KBM-7 (cell line): ENCODE data around the gene IER5L.

Experiments used
- DNase-seq: peaks from one replicate; pipeline ENCODE4 v3.0.0-alpha.2; 2015
- in situ Hi-C: fragments of 300-500 bp; cut with MboI; formaldehyde crosslinking; loops from 2 replicates; pipeline ENCODE4 v1.14.3; 2020; ENCODE audit warnings: low sequenced_read_pairs, low pct_unique_long_range_greater_than_20kb, mixed read lengths

IER5L gene

GRCh38 chr9:129145316-129145715 lies 32.7 kb downstream of the IER5L start:
- in situ Hi-C loops, result loop anchor here (25.0 kb wide), 1 partner anchor 642 kb away; no protein-coding TSS in a partner anchor

GRCh38 chr9:129143031-129143927 lies 34.8 kb downstream of the IER5L start:
- DNase-seq, result peak; percentile 83
- in situ Hi-C loops, result loop anchor here (25.0 kb wide), 1 partner anchor 644 kb away; no protein-coding TSS in a partner anchor

More at GRCh38 chr9:129145316-129145715, 32.7 kb downstream of the IER5L start:
- no peak for DNase-seq

GRCh38 chr9:129142138-129142935 lies 35.7 kb downstream of the IER5L start:
- DNase-seq, result no peak
- in situ Hi-C loops, result loop anchor here (25.0 kb wide), 1 partner anchor 645 kb away; no protein-coding TSS in a partner anchor

GRCh38 chr9:129141066-129142041 lies 36.7 kb downstream of the IER5L start:
- in situ Hi-C loops, result loop anchor here (25.0 kb wide), 1 partner anchor 646 kb away; no protein-coding TSS in a partner anchor
- DNase-seq, result peak; percentile 44

- in situ Hi-C loops, result loop anchor here (25.0 kb wide), 1 partner anchor 647 kb away; no protein-coding TSS in a partner anchor
- DNase-seq, result peak; percentile 21
Measured at GRCh38 chr9:129140397-129141065, 37.5 kb downstream of the IER5L start.

- in situ Hi-C loops, result loop anchor here (10.0 to 25.0 kb wide), 2 partner anchors 475 to 647 kb away; no protein-coding TSS in a partner anchor
Measured at GRCh38 chr9:129139993-129140396, 38.1 kb downstream of the IER5L start.

GRCh38 chr9:129139233-129139992 lies 38.6 kb downstream of the IER5L start:
- in situ Hi-C loops, result loop anchor here (10.0 to 25.0 kb wide), 2 partner anchors 475 to 648 kb away; no protein-coding TSS in a partner anchor
- peak; percentile 91 for DNase-seq

More at GRCh38 chr9:129139993-129140396, 38.1 kb downstream of the IER5L start:
- DNase-seq, result peak; percentile 96

GRCh38 chr9:129138476-129139232 lies 39.4 kb downstream of the IER5L start:
- in situ Hi-C loops, result loop anchor here (10.0 to 25.0 kb wide), 2 partner anchors 476 to 649 kb away; no protein-coding TSS in a partner anchor
- no peak for DNase-seq

- in situ Hi-C loops, result loop anchor here (10.0 to 25.0 kb wide), 2 partner anchors 477 to 649 kb away; no protein-coding TSS in a partner anchor
- DNase-seq, result no peak
Measured at GRCh38 chr9:129138144-129138462, 40.0 kb downstream of the IER5L start.

GRCh38 chr9:129137292-129138143 lies 40.5 kb downstream of the IER5L start:
- in situ Hi-C loops, result loop anchor here (10.0 to 25.0 kb wide), 2 partner anchors 477 to 650 kb away; no protein-coding TSS in a partner anchor
- no peak for DNase-seq

- DNase-seq, result no peak
- in situ Hi-C loops, result loop anchor here (10.0 to 25.0 kb wide), 2 partner anchors 478 to 651 kb away; no protein-coding TSS in a partner anchor
Measured at GRCh38 chr9:129136446-129137035, 41.5 kb downstream of the IER5L start.

GRCh38 chr9:129135476-129135875 lies 42.6 kb downstream of the IER5L start:
- in situ Hi-C loops, result loop anchor here (10.0 to 25.0 kb wide), 2 partner anchors 479 to 652 kb away; no protein-coding TSS in a partner anchor
- DNase-seq, result no peak

GRCh38 chr9:129133082-129133481 lies 45.0 kb downstream of the IER5L start:
- no peak for DNase-seq
- in situ Hi-C loops, result loop anchor here (10.0 to 25.0 kb wide), 2 partner anchors 482 to 654 kb away; no protein-coding TSS in a partner anchor

- in situ Hi-C loops, result loop anchor here (10.0 to 25.0 kb wide), 2 partner anchors 483 to 656 kb away; no protein-coding TSS in a partner anchor
Measured at GRCh38 chr9:129131300-129132145, 46.5 kb downstream of the IER5L start.

More at GRCh38 chr9:129131300-129132145, 46.5 kb downstream of the IER5L start:
- DNase-seq, result peak; percentile 81
